Ovary (tissue), 3 donors: Measurements from ENCODE around the gene PTPRN2.

ENCODE experiments used
- CTCF ChIP-seq, 3 donors: fragments of 450-650 bp in 2 of 3; fragments of 200-600 bp in 1 of 3; IDR thresholded peaks; one replicate each; pipeline versions ENCODE4 v1.5.1 to v1.8.0; 2016 to 2022; ENCODE audit warnings: antibody characterized with exemption in 3 of 3, mild to moderate bottlenecking in 1 of 3
- EP300 ChIP-seq: sonication (generic); formaldehyde crosslinking; IDR thresholded peaks from one replicate; pipeline ENCODE4 v1.6.1; 2017; ENCODE audit warnings: antibody characterized with exemption
- POLR2A ChIP-seq: fragments of 450-650 bp; IDR thresholded peaks from one replicate; pipeline ENCODE4 v1.6.1; 2017; ENCODE audit warnings: antibody characterized with exemption, mild to moderate bottlenecking, moderate library complexity
- donor health status: DM: no; HTN: no; CAD: no.

GRCh38 chr7:157580324-157580723, 1007.3 kb downstream of the PTPRN2 start:
- TF ChIP-seq CTCF (IDR thresholded peaks at IDR 0.05) (no peak), EP300 (no peak), POLR2A (no peak)
